GM18861 (cell line): Measurements from ENCODE around the gene TM6SF1.
"Not testable (repeated sequence)": the region's sequence is repeated elsewhere in the genome, so short reads cannot be mapped to it uniquely, and the experiment has no call there.

ENCODE experiments used
- ATAC-seq: cut with Tn5 transposase; IDR thresholded peaks from one replicate; pipeline ENCODE4 v1.9.1; 2021; ENCODE audit not compliant: unreplicated experiment

Gene TM6SF1

DNA sequence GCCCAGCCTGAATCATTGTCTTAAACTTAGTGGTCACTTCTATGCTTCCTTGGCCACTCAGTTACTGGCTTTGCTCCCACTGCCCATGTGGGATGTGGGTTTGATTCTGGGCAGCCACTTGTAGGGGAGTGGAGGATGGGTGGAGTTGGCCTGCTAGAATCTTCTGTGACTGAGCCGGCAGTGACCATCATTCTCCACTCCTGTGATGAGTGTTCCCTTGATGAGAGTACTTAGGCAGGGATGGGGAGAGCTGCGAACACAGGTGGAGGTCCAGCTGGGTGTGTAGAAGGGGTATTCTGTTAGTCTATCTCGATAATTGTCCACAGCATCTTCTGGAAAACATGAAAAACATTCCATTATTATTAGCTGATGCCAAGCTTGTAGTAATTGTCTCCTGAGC lies 8.0 kb downstream of the TM6SF1 start:
- ATAC-seq = no peak

- no peak for ATAC-seq
Observed at GRCh38 chr15:83115831-83116565, 8.6 kb downstream of the TM6SF1 start.

DNA sequence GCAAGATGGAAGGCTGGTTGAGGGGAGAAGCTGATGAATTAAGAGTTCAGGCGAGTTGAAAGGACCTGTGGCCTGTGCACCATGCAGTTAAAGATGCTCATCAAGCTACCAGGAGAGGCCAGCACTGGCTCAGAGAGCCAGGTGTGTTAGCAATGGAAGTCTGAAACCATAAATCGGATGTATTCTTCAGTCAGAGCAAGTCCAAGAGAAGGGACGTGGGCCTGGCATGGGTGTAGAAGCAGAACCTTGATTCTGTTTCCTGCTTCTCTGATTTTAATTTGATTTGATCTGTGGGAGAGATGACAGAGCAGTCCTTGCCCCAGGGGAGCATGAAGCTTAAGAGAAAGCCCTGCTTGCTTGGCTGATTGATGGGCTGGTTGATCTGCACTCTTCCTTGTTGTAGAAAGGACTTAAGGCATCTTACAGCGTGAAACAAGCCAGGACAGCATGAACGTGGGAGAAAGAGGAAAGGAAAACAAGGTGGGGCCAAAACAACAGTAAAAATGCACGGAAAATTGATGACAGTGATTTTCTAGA lies 10.9 kb downstream of the TM6SF1 start:
- no peak for ATAC-seq

DNA sequence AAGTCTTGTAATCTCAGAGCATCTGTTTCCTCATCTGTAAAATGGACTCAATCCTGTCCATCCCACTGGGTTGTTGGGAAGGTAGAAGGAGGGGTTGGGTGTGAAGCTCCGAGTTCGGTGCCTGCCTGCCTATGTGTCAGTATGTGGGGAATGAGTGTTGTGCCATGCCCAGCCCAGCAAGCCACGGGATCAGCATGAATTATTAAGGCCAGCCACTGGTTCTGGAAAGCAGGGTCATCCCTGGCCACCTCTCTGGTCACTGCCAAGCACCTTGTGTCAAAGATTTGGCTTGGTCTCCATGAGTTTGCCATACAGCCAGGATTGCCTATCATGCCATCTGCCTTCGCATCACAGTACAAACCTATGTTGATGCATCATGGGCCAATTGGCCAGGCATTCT lies 11.5 kb downstream of the TM6SF1 start:
- no peak for ATAC-seq

- no peak for ATAC-seq
Observed at GRCh38 chr15:83119968-83120581, 12.6 kb downstream of the TM6SF1 start.

GRCh38 chr15:83123529-83123928 lies 16.1 kb downstream of the TM6SF1 start:
- ATAC-seq = no peak

DNA sequence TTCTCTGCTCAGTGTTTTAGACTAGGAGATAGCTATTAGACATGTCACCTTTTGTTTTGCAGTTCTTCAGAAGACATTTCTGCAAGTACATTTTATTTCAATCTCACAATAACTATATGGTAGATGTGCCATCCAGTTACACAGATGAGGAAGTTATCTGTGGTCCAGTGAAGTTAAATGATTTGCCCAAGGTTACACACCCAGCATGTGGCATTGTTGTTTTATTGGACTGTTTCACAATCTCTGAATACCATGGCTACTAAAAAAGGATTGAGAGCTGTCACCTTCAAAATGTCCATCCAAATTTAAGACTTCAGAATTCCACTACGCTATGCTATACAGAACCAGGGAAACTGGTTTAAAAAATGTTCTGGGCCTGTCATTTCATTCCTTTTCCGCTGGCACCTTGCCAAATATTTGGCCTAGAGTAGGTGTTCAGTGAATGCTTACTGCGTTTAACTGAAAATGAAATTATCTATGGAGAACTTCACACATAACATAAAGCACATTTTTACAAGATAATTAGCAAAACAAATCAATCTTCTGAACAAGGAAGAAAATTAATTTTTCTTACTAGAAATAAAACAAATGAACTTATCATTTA lies 20.2 kb downstream of the TM6SF1 start:
- ATAC-seq = no peak

DNA sequence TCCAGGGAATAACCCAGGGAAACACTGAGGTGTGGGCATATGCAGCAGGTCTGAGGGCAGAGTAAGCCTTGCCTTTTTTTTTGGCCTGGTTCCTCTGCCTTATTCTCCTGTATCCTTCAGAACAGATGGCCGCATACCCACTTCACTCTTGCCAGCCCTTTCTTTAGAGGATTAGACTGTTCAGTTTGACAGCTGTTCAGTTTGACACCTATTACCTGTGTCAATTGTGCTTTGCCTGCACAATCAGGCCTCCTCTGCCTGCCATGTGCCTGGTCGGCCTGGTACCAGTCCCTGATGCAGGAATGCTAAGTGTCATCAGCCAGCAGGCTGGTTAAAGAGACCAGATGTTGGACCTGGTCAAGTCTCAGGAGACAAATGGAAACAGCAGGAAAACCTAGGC lies 22.3 kb downstream of the TM6SF1 start:
- ATAC-seq = no peak

- ATAC-seq = no peak
Observed at GRCh38 chr15:83132861-83133523, 25.5 kb downstream of the TM6SF1 start.

DNA sequence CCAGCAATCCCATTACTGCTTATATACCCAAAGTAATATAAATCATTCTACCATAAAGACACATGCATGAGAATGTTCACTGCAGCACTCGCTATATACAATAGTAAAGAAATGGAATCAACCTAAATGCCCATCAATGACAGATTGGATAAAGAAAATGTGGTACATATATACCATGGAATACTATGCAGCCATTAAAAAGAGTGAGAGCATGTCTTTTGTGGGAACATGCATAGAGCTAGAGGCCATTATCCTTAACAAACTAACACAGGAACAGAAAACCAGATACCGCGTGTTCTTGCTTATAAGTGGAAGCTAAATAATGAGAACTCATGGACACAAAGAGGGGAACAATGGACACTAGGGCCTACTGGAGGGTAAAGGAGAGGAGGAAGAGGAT lies 34.7 kb downstream of the TM6SF1 start:
- not testable (repeated sequence) for ATAC-seq

GRCh38 chr15:83144771-83145170 lies 37.3 kb downstream of the TM6SF1 start:
- no peak for ATAC-seq

DNA sequence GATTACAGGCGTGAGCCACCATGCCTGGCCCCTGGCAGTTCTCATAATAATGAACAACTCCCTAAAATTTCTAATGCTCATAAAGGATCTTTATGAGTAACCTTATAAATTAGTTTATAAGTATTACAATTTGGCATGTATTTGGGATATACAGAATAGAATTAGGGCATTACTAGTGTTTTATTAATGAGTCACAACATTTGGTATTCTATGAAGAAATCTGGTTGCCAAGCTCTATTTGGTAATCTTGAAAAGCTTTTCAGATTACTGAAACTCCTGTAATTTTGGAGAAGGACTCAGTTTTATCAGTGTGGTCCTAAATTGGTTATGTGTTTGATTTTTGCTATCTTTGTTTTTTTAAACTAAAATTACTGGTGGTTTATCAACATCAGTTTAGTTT lies 45.8 kb downstream of the TM6SF1 start:
- no peak for ATAC-seq

GRCh38 chr15:83155942-83156341 lies 48.5 kb downstream of the TM6SF1 start:
- no peak for ATAC-seq

GRCh38 chr15:83158393-83158792 lies 50.9 kb downstream of the TM6SF1 start:
- ATAC-seq = no peak

DNA sequence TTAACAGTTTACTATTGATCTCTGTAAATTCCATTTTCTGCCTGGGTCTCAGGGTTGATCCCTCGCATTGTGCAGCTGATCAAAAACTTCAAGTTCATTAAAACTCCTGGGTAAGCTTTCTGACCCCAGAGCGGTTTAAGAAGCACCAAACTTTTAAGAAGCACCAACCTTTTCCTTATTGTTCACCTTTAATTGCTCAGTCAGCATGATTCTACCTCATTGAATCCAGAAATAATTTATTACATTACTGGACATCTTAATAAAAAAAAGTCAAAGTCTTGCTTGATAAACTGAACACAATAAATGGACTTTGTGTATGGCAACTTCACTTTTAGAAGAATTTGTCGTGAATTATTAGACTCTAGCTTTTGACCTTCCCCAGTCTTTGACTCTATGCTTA lies 53.3 kb downstream of the TM6SF1 start:
- no peak for ATAC-seq

GRCh38 chr15:83163032-83163431 lies 55.6 kb downstream of the TM6SF1 start:
- ATAC-seq = no peak

GRCh38 chr15:83164111-83164770 lies 56.8 kb downstream of the TM6SF1 start:
- no peak for ATAC-seq

- ATAC-seq = no peak
Observed at GRCh38 chr15:83164771-83165404, 57.4 kb downstream of the TM6SF1 start.

DNA sequence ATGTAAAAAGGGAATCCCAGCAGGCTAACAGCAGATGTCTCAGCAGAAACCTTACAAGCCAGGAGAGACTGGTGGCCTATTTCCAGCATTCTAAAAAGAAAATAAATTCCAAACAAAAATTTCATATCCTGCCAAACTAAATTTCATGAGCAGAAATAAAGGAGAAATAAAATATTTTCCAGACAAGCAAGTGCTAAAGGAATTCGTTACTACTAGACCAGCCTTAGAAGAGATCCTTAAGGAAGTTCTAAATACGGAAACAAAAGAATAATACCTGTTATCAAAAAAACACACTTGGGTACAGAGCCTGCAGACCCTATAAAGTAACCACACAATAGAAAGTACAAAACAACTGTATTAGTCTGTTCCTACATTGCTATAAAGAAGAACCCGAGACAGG lies 58.8 kb downstream of the TM6SF1 start:
- no peak for ATAC-seq

GRCh38 chr15:83166830-83167229 lies 59.4 kb downstream of the TM6SF1 start:
- ATAC-seq = no peak

GRCh38 chr15:83169576-83169975 lies 62.1 kb downstream of the TM6SF1 start:
- ATAC-seq = not testable (repeated sequence)
